Mesenchymal stem cell (in vitro differentiated cells and primary cell): ENCODE results near the gene LLGL2.
A peak's percentile ranks its signal among the peaks of the same experiment; 100 is the strongest.

Experiments
- DNase-seq: peaks from one replicate; pipeline ENCODE4 v3.0.0-alpha.2; 2013
- H2AFZ ChIP-seq: one replicate; pipeline ENCODE4 v1.6.1; 2013; ENCODE audit warnings: low read depth, mild to moderate bottlenecking, control low read depth, inconsistent platforms, low read length, moderate library complexity
- H2AK5ac ChIP-seq: 2 replicates; pipeline ENCODE4 v1.6.1; 2013; ENCODE audit warnings: low read length, moderate library complexity, mild to moderate bottlenecking, inconsistent platforms; ENCODE audit not compliant: severe bottlenecking
- H2BK120ac ChIP-seq: one replicate; pipeline ENCODE4 v1.6.1; 2013; ENCODE audit warnings: low read depth, mild to moderate bottlenecking, inconsistent platforms, low read length, moderate library complexity
- H2BK12ac ChIP-seq, 2 experiments: one replicate each; pipeline ENCODE4 v1.6.1; 2013; ENCODE audit warnings: inconsistent platforms in 2 of 2, low read length in 2 of 2, mild to moderate bottlenecking in 2 of 2, moderate library complexity in 2 of 2, control low read depth in 1 of 2
- H2BK15ac ChIP-seq: one replicate; pipeline ENCODE4 v1.6.1; 2013; ENCODE audit warnings: mild to moderate bottlenecking, low read depth, inconsistent platforms; ENCODE audit not compliant: poor library complexity, severe bottlenecking
- H2BK5ac ChIP-seq: 2 replicates; pipeline ENCODE4 v1.6.1; 2013; ENCODE audit warnings: low read depth, mild to moderate bottlenecking, low read length, control low read depth, inconsistent platforms; ENCODE audit not compliant: poor library complexity, severe bottlenecking
- H3K14ac ChIP-seq, 2 experiments: one replicate each; pipeline ENCODE4 v1.6.1; 2013; ENCODE audit warnings: inconsistent platforms in 2 of 2, low read length in 2 of 2, control low read depth in 1 of 2, mild to moderate bottlenecking in 1 of 2, moderate library complexity in 1 of 2
- H3K18ac ChIP-seq, 2 experiments: one replicate each; pipeline ENCODE4 v1.6.1; 2013; ENCODE audit warnings: inconsistent platforms in 2 of 2, low read length in 2 of 2, control low read depth in 1 of 2, low read depth in 1 of 2, mild to moderate bottlenecking in 1 of 2
- H3K23ac ChIP-seq, 2 experiments: one replicate each; pipeline ENCODE4 v1.6.1; 2013; ENCODE audit warnings: inconsistent platforms in 2 of 2, low read length in 2 of 2, mild to moderate bottlenecking in 2 of 2, moderate library complexity in 2 of 2, control low read depth in 1 of 2
- H3K27ac ChIP-seq: 2 replicates; pipeline ENCODE4 v1.5.1; 2013; ENCODE audit warnings: mild to moderate bottlenecking, moderate library complexity, low read length, control low read depth, inconsistent platforms; ENCODE audit not compliant: poor library complexity, severe bottlenecking
- H3K27me3 ChIP-seq, 2 experiments: 2 replicates each; pipeline versions ENCODE4 v1.6.1 to v1.7.0; 2013; ENCODE audit warnings: low read length in 2 of 2, mild to moderate bottlenecking in 2 of 2, moderate library complexity in 2 of 2, control low read depth in 1 of 2, inconsistent platforms in 1 of 2; ENCODE audit not compliant: control insufficient read depth in 1 of 2, insufficient read depth in 1 of 2
- H3K36me3 ChIP-seq, 2 experiments: 2 replicates each; pipeline versions ENCODE4 v1.6.1 to v1.7.0; 2013; ENCODE audit warnings: low read length in 2 of 2, control low read depth in 1 of 2, inconsistent platforms in 1 of 2, low read depth in 1 of 2, mild to moderate bottlenecking in 1 of 2; ENCODE audit not compliant: insufficient read depth in 2 of 2, control insufficient read depth in 1 of 2
- H3K4ac ChIP-seq, 2 experiments: one replicate each; pipeline ENCODE4 v1.6.1; 2013; ENCODE audit warnings: inconsistent platforms in 2 of 2, low read length in 2 of 2, mild to moderate bottlenecking in 2 of 2, moderate library complexity in 2 of 2, control low read depth in 1 of 2, low read depth in 1 of 2
- H3K4me1 ChIP-seq: 2 replicates; pipeline ENCODE4 v1.6.1; 2013; ENCODE audit warnings: low read depth, low read length, control low read depth; ENCODE audit not compliant: control insufficient read depth, insufficient read depth
- H3K4me2 ChIP-seq: 2 replicates; pipeline ENCODE4 v1.6.1; 2013; ENCODE audit warnings: low read length, mild to moderate bottlenecking, inconsistent platforms; ENCODE audit not compliant: poor library complexity, severe bottlenecking
- H3K4me3 ChIP-seq, 2 experiments: 2 replicates each; pipeline versions ENCODE4 v1.5.1 to v1.7.0; 2013; ENCODE audit warnings: low read length in 2 of 2, mild to moderate bottlenecking in 2 of 2, control low read depth in 1 of 2, low read depth in 1 of 2; ENCODE audit not compliant: insufficient read depth in 1 of 2
- H3K79me1 ChIP-seq: replicated peaks from 2 replicates; pipeline ENCODE4 v1.6.1; 2013; ENCODE audit warnings: mild to moderate bottlenecking, control low read depth, low read length, inconsistent platforms; ENCODE audit not compliant: poor library complexity, severe bottlenecking
- H3K9ac ChIP-seq: 2 replicates; pipeline ENCODE4 v1.7.0; 2013; ENCODE audit warnings: mild to moderate bottlenecking, low read length, moderate library complexity
- H3K9me3 ChIP-seq: 2 replicates; pipeline ENCODE4 v1.7.0; 2013; ENCODE audit warnings: mild to moderate bottlenecking, low read length; ENCODE audit not compliant: control insufficient read depth
- H4K8ac ChIP-seq: one replicate; pipeline ENCODE4 v1.6.1; 2013; ENCODE audit warnings: inconsistent platforms, mild to moderate bottlenecking, low read length, moderate library complexity
- H4K91ac ChIP-seq: one replicate; pipeline ENCODE4 v1.6.1; 2013; ENCODE audit warnings: mild to moderate bottlenecking, low read length, inconsistent platforms
- WGBS: methylation state at CpG from one replicate; pipeline ENCODE4 v1.1.7; 2013; ENCODE audit warnings: mixed read lengths; 5-methylcytosine and 5-hydroxymethylcytosine counted together

The LLGL2 gene

DNA sequence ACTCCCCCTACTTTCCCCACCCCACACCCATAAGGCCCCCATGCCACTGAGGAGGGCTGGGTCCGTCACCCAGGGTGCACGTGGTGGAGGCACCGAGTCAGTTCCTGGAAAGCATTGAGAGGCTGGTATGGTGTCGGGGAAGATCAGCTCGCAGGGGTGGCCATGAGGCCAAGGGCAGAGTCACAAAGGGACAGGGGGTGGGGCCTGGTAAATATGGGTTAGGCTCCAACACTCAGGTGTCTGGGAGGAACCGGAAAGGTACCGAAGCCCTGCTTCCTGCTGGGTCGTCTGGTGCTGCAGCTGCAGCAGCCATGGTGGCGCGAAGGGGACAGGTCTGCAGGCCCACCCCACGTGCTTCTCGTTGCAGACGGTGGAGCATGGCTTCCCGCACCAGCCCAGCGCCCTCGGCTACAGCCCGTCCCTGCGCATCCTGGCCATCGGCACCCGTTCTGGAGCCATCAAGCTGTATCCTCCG lies 30.2 kb downstream of the LLGL2 start:
- Histone ChIP-seq H3K9ac (no peak overlapping the region), H3K14ac (peak overlapping the region in 1 of 2 experiments; percentile 74), H2BK15ac (peak overlapping the region; percentile 68), H3K27me3 (peaks cover 0 to 4% of the 10 kb centered on the region in 2 experiments), H4K91ac (peak overlapping the region; percentile 2), H3K27ac (no peak overlapping the region), H3K36me3 (no peaks in the 10 kb centered on the region), H3K4me1 (peaks cover 46% of the 10 kb centered on the region), H2BK5ac (no peak overlapping the region), H2BK120ac (no peak overlapping the region), H3K79me1 (no peaks in the 10 kb centered on the region), H3K4me3 (peak overlapping the region in 1 of 2 experiments; percentile 8), H3K9me3 (no peaks in the 10 kb centered on the region), H3K23ac (no peak overlapping the region), H4K8ac (no peak overlapping the region), H3K18ac (no peak overlapping the region), H3K4ac (no peak overlapping the region), H2BK12ac (peak overlapping the region in 1 of 2 experiments; percentile 21), H3K4me2 (no peak overlapping the region), H2AFZ (no peak overlapping the region), H2AK5ac (peak overlapping the region; percentile 95)
- 93% methylated on average over 21 of the region's 21 CpGs for WGBS
- no peak for DNase-seq

DNA sequence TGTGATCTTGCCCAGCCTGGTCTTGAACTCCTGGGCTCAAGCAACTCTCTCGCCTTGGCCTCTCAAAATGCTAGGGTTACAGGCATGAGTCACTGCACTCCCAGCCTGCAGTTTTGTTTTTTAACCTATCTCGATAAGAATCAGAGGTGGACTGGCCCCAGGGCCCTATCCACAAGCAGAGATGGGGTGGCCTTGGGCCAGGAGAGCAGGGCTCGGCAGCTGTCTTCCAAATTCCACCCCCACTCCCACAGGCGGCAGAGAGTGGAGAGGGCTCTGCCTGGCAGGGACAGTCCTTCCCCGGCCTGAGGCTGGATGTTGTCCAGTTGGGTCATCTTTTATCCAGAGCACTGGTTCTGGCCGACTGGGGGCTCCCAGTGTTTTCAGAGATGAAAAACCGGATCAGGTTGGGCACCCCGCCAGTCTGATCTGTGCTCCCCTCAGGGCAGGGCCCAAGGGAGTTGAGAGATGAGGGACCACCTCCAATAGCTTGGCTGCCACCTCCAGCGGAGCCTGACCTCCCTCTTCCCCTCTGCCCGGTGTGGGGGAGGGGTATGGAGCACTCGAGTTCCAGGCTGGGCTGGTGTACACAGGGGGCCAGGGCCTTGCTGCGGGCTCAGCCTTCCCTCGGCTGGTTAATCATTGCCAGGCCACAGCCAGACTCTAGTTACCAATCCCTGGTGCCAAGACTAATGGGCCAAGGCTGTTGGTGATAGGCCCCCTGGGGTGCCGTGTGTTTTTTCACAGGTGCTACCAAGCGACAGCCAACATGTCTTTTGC lies 31.8 kb downstream of the LLGL2 start:
- no peak overlapping the region for H3K18ac ChIP-seq
- H3K9me3 ChIP-seq, result no peaks in the 10 kb centered on the region
- no peak overlapping the region for H3K23ac ChIP-seq
- no peak overlapping the region for H3K14ac ChIP-seq
- H3K9ac ChIP-seq, result no peak overlapping the region
- H3K79me1 ChIP-seq, result no peaks in the 10 kb centered on the region
- H3K4me2 ChIP-seq, result peak overlapping the region; percentile 41
- H2BK12ac ChIP-seq, result peak overlapping the region in 1 of 2 experiments; percentile 76
- H2AFZ ChIP-seq, result no peak overlapping the region
- H4K91ac ChIP-seq, result peak overlapping the region; percentile 11
- no peaks in the 10 kb centered on the region for H3K36me3 ChIP-seq
- peak overlapping the region; percentile 43 for H4K8ac ChIP-seq
- 82% methylated on average over 15 of the region's 15 CpGs for WGBS
- no peak overlapping the region for H2BK15ac ChIP-seq
- no peak overlapping the region for H2BK5ac ChIP-seq
- no peak overlapping the region for H3K4ac ChIP-seq
- peak overlapping the region; percentile 73 for H3K27ac ChIP-seq
- no peak overlapping the region for H2BK120ac ChIP-seq
- no peak for DNase-seq
- H2AK5ac ChIP-seq, result peak overlapping the region; percentile 21
- peaks cover 0 to 4% of the 10 kb centered on the region in 2 experiments for H3K27me3 ChIP-seq
- peaks cover 43% of the 10 kb centered on the region for H3K4me1 ChIP-seq
- H3K4me3 ChIP-seq, result no peak overlapping the region

DNA sequence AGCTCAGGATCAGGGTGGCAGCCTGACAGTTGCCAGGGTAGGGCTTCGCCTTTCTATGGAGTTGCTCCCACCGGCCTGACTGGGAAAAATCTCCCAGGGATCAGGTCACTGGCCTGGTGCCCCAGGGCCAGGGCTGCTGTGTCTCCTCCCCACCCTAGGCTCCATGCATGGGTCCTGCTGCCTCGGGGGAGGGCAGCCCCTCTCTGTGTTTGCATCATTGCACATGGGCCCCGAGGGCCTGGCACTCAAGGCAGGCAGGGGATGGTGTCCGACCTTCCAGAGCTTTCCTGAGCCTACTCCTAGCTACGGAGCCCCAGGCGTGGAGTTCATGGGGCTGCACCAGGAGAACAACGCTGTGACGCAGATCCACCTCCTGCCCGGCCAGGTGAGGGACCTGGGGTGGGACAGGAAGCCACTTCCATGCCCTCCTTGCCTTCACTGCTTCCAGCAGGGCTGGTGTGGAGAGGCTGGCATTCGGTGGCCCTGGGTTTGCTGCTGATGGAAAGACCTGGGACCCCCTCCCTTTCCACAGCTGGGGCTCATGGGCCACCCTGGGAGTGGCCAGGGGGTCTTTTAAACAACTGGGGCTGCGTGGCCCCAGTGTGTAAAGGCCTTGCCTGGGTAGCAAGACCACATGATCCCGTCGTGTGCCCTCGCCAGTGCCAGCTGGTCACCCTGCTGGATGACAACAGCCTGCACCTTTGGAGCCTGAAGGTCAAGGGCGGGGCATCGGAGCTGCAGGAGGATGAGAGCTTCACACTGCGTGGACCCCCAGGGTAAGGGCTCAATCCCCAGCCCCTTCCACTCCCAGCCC lies 32.6 kb downstream of the LLGL2 start:
- Histone ChIP-seq H3K36me3 (peaks cover 0 to 4% of the 10 kb centered on the region in 2 experiments), H3K27me3 (peaks cover 0 to 7% of the 10 kb centered on the region in 2 experiments), H3K4me3 (no peak overlapping the region), H3K14ac (no peak overlapping the region), H2BK15ac (no peak overlapping the region), H2BK5ac (no peak overlapping the region), H2BK120ac (no peak overlapping the region), H2BK12ac (no peak overlapping the region), H3K27ac (peak overlapping the region; percentile 54), H4K91ac (peak overlapping the region; percentile 11), H3K79me1 (no peaks in the 10 kb centered on the region), H2AK5ac (peak overlapping the region; percentile 33), H3K4me1 (peaks cover 38% of the 10 kb centered on the region), H2AFZ (no peak overlapping the region), H3K9me3 (no peaks in the 10 kb centered on the region), H3K18ac (no peak overlapping the region), H3K23ac (no peak overlapping the region), H3K4ac (no peak overlapping the region), H4K8ac (peak overlapping the region; percentile 43), H3K4me2 (no peak overlapping the region), H3K9ac (no peak overlapping the region)
- no peak for DNase-seq
- WGBS, result 93% methylated on average over 18 of the region's 18 CpGs
